Esophagus squamous epithelium (tissue), 5 donors: ENCODE results near the gene OCLN. TPM values are rescaled to one million over a fixed set of nuclear protein-coding genes. Genes with fewer than 3 reads are reported as not detected.
"Not testable (repeated sequence)": the region's sequence is repeated elsewhere in the genome, so short reads cannot be mapped to it uniquely, and the experiment has no call there.

Experiments
- DNase-seq: peaks from one replicate; lab custom pipeline; 2025; lab: John Stamatoyannopoulos, UW
- H3K27ac ChIP-seq, 4 donors: fragments of 200-600 bp; sonication (generic); one replicate each; pipeline ENCODE4 v1.5.1; 2016 to 2019; ENCODE audit warnings: mild to moderate bottlenecking in 1 of 4
- H3K27me3 ChIP-seq, 4 donors: fragments of 200-600 bp; sonication (generic); 1 replicate in 3 of 4; 2 replicates in 1 of 4; pipeline versions ENCODE4 v1.5.1 to v1.6.0; 2017 to 2021; ENCODE audit warnings: antibody characterized with exemption in 1 of 4
- H3K36me3 ChIP-seq, 3 donors: fragments of 200-600 bp; sonication (generic); one replicate each; pipeline ENCODE4 v1.5.1; 2016 to 2019
- H3K4me1 ChIP-seq, 3 donors: fragments of 200-600 bp; sonication (generic); one replicate each; pipeline ENCODE4 v1.5.1; 2017 to 2019
- H3K4me3 ChIP-seq, 4 donors: fragments of 200-600 bp; sonication (generic); 1 replicate in 3 of 4; 2 replicates in 1 of 4; pipeline ENCODE4 v1.5.1; 2016 to 2019; ENCODE audit warnings: mild to moderate bottlenecking in 2 of 4, moderate library complexity in 1 of 4
- H3K9me3 ChIP-seq, 3 donors: fragments of 200-600 bp; sonication (generic); one replicate each; pipeline ENCODE4 v1.5.1; 2016 to 2019
- POLR2A ChIP-seq, 4 donors: fragments of 450-650 bp; IDR thresholded peaks; one replicate each; pipeline ENCODE4 v1.6.1; 2017; ENCODE audit warnings: antibody characterized with exemption in 4 of 4, mild to moderate bottlenecking in 4 of 4, moderate library complexity in 3 of 4
- WGBS, 2 donors: methylation state at CpG; one replicate each; pipeline ENCODE4 v1.1.5; 2018; 5-methylcytosine and 5-hydroxymethylcytosine counted together
- intact Hi-C: fragments of 100-400 bp; cut with DNase I; formaldehyde crosslinking; loops from one replicate; pipeline ENCODE4 v1.15.0; 2022
- total RNA-seq, 4 donors: library from RNA; depleted of rRNA; stranded (reverse); fragments of >200 nt; gene quantifications; one replicate each; pipeline ENCODE4 v1.1.0, GENCODE V29; 2016
- TF ChIP-seq, protein P1 (sequence below), 6 experiments: fragments of 450-650 bp in 4 of 6; fragments of 200-600 bp in 2 of 6; sonication (generic) in 2 of 6; IDR thresholded peaks; one replicate each; pipeline ENCODE4 v1.5.1; 2016 to 2019; ENCODE audit warnings: antibody characterized with exemption in 6 of 6, mild to moderate bottlenecking in 4 of 6, moderate library complexity in 4 of 6
- donor health status: DM: yes; HTN: yes; CAD: no.

Gene OCLN, protein sequence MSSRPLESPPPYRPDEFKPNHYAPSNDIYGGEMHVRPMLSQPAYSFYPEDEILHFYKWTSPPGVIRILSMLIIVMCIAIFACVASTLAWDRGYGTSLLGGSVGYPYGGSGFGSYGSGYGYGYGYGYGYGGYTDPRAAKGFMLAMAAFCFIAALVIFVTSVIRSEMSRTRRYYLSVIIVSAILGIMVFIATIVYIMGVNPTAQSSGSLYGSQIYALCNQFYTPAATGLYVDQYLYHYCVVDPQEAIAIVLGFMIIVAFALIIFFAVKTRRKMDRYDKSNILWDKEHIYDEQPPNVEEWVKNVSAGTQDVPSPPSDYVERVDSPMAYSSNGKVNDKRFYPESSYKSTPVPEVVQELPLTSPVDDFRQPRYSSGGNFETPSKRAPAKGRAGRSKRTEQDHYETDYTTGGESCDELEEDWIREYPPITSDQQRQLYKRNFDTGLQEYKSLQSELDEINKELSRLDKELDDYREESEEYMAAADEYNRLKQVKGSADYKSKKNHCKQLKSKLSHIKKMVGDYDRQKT
- 10 to 100 TPM; 12.0 to 56.2 (median 31.8) TPM for total RNA-seq

DNA sequence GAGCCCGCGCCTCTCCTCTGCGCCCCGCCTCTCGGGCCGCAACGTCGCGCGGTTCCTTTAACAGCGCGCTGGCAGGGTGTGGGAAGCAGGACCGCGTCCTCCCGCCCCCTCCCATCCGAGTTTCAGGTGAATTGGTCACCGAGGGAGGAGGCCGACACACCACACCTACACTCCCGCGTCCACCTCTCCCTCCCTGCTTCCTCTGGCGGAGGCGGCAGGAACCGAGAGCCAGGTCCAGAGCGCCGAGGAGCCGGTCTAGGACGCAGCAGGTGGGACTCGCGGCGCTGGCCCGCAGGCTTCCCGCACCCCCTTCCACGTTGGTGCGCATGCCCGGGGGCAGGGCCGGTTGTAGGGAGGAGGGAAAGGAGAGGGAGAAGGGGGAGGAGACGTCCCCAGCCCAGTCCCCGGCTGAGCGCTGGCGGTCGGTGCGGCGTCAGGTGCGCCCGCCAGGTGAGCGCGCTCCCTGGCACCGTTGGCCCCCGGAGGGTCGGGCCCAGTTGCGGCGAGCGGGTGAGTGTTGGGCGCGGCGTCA lies at the start of gene OCLN:
OCLN (plus strand) TSS at position 400 of the 532 bp plus-strand sequence. CDS start 11,455 bp downstream, outside the sequence.
- DNase-seq, result no peak
- H3K27ac ChIP-seq, result peak within 1 kb of the TSS; percentile 79 to 89 (median 87)
- H3K27me3 ChIP-seq, result peaks cover 0 to 62% (median 0%) of the 10 kb centered on the region in 4 donors
- H3K4me1 ChIP-seq, result peaks cover 8 to 55% (median 14%) of the 10 kb centered on the region in 3 donors
- H3K36me3 ChIP-seq, result no peaks in the 10 kb centered on the region
- TF ChIP-seq, protein P1, sequence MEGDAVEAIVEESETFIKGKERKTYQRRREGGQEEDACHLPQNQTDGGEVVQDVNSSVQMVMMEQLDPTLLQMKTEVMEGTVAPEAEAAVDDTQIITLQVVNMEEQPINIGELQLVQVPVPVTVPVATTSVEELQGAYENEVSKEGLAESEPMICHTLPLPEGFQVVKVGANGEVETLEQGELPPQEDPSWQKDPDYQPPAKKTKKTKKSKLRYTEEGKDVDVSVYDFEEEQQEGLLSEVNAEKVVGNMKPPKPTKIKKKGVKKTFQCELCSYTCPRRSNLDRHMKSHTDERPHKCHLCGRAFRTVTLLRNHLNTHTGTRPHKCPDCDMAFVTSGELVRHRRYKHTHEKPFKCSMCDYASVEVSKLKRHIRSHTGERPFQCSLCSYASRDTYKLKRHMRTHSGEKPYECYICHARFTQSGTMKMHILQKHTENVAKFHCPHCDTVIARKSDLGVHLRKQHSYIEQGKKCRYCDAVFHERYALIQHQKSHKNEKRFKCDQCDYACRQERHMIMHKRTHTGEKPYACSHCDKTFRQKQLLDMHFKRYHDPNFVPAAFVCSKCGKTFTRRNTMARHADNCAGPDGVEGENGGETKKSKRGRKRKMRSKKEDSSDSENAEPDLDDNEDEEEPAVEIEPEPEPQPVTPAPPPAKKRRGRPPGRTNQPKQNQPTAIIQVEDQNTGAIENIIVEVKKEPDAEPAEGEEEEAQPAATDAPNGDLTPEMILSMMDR (IDR thresholded peaks at IDR 0.05), result peak in 1 of 6 experiments; percentile 24
- peak in 2 of 4 donors; percentile 59 to 69 for TF ChIP-seq POLR2A (IDR thresholded peaks at IDR 0.05)
- H3K4me3 ChIP-seq, result peak within 1 kb of the TSS; percentile 71 to 82 (median 75)
- no peaks in the 10 kb centered on the region for H3K9me3 ChIP-seq
- intact Hi-C loops, result no loop called here
- 3% methylated on average over 7 of the region's 56 CpGs; no CpG with 5 or more reads in 1 of the 2 donors for WGBS, 2 donors

DNA sequence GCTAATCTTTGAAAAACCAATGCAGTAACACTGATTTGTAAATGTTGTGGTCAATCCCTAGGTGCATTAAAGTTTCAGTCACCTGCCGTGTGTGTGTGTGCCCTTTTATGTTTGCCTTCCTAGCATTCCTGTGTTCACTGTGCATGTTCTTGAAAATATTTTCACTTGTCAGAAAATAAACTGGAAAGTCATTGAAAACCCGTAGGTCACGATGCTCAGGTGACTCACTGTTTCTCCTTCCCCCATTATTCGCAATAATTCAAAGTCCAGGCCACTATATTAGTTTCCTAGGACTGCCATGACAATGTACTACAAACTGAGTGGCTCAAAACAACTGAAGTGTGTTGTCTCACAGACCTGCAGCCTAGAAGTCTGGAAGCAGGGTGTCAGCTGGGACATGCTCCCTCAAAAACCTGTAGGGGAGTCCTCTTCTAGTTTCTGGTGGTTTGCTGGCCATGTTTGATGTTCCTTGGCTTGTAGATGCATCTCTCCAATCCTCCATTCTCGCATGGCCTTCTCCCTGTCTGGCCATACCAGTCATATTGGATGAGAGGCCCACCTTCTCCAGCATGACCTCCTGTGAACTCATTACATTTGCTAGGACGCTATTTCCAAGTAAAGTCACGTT lies 48.3 kb upstream of the OCLN start:
- TF ChIP-seq POLR2A (IDR thresholded peaks at IDR 0.05), result no peak
- TF ChIP-seq, protein P1 (IDR thresholded peaks at IDR 0.05), result no peak
- Histone ChIP-seq H3K36me3 (peaks cover 0 to 28% (median 0%) of the 10 kb centered on the region in 3 donors), H3K9me3 (no peaks in the 10 kb centered on the region), H3K4me3 (no peak overlapping the region), H3K4me1 (no peaks in the 10 kb centered on the region), H3K27ac (no peak overlapping the region), H3K27me3 (no peaks in the 10 kb centered on the region)
- intact Hi-C loops, result no loop called here
- no peak for DNase-seq
- WGBS, 2 donors, result 92 to 94% methylated on average over 7 of the region's 7 CpGs

DNA sequence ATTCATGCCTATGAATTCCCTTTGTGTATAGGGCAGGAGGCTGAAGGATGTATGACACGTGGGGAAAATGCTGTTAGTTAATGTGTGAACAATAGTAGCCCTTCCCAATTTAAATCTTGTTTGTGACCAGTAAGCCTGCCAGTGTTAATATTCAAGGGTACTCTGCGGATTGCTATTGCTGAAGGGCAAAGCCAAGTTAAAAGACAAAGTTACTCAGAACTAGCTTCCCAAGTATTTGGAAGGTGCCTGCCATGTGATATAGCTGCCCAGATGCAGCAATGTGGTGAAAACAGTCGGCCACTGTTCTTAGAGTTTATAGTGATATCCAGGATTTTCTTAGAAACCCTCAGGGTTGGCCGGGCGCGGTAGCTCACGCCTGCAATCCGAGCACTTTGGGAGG lies 43.1 kb upstream of the OCLN start:
- no peak for DNase-seq
- no peaks in the 10 kb centered on the region for H3K9me3 ChIP-seq
- H3K36me3 ChIP-seq, result no peaks in the 10 kb centered on the region
- intact Hi-C loops, result no loop called here
- H3K27me3 ChIP-seq, result no peaks in the 10 kb centered on the region
- no peak overlapping the region for H3K27ac ChIP-seq
- H3K4me1 ChIP-seq, result peaks cover 0 to 5% (median 0%) of the 10 kb centered on the region in 3 donors
- TF ChIP-seq, protein P1 (IDR thresholded peaks at IDR 0.05), result no peak
- TF ChIP-seq POLR2A (IDR thresholded peaks at IDR 0.05), result no peak
- H3K4me3 ChIP-seq, result no peak overlapping the region
- WGBS, 2 donors, result 81 to 95% methylated on average over 7 to 8 of the region's 8 CpGs

DNA sequence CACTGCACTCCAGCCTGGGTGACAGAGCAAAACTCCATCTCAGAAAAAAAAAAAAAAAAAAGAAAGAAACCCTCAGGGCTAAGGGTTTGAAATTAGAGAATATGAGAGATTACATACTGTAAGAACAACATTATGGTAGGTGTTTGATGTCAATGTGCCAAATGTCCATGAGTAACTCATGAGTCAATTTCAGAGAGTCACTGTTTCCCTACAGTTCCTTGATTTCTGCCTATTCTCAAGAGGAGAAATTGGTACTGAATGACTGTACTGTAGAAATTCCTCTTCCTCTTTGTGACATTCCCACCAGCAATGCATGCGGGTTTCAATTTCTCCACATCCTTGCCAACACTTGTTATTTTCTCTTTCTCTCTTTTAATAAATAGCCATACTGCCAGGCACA lies 42.5 kb upstream of the OCLN start:
- 19 to 50% methylated on average over 1 of the region's 1 CpG for WGBS, 2 donors
- H3K27ac ChIP-seq, result no peak overlapping the region
- H3K4me1 ChIP-seq, result peaks cover 0 to 10% (median 0%) of the 10 kb centered on the region in 3 donors
- H3K4me3 ChIP-seq, result no peak overlapping the region
- no peaks in the 10 kb centered on the region for H3K36me3 ChIP-seq
- no peaks in the 10 kb centered on the region for H3K9me3 ChIP-seq
- no peak for TF ChIP-seq POLR2A (IDR thresholded peaks at IDR 0.05)
- TF ChIP-seq, protein P1 (IDR thresholded peaks at IDR 0.05), result no peak
- DNase-seq, result no peak
- no peaks in the 10 kb centered on the region for H3K27me3 ChIP-seq
- intact Hi-C loops, result no loop called here

DNA sequence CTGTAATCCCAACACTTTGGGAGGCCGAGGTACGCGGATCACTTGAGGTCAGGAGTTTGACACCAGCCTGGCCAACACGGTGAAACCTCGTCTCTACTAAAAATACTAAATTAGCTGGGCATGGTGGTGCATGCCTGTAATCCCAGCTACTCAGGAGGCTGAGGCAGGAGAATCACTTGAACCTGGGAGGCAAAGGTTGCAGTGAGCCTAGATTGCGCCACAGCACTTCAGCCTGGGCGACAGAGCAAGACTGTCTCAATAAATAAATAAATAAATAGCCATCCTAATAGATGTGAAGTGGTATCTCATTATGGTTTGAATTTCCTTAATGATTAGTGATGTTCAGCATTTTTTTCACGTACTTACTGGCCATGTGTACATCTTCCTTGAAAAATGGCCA lies 42.1 kb upstream of the OCLN start:
- DNase-seq, H3K4me1 ChIP-seq, H3K36me3 ChIP-seq, H3K9me3 ChIP-seq, H3K4me3 ChIP-seq, H3K27ac ChIP-seq, H3K27me3 ChIP-seq, intact Hi-C loops: not testable (repeated sequence)
- 81 to 90% methylated on average over 8 of the region's 8 CpGs for WGBS, 2 donors
